Fibroblast of lung (primary cell): ENCODE measurements around the gene CARMIL3.

Experiments
- CTCF ChIP-seq, 2 donors: IDR thresholded peaks in 1 of 2; conservative IDR thresholded peaks in 1 of 2; 1 replicate in 1 of 2; 2 replicates in 1 of 2; pipeline ENCODE4 v1.5.1; 2011 to 2012; ENCODE audit warnings: low read length in 2 of 2, control low read depth in 1 of 2, inconsistent platforms in 1 of 2, low read depth in 1 of 2, mild to moderate bottlenecking in 1 of 2
- EZH2 ChIP-seq: IDR thresholded peaks from 2 replicates; pipeline ENCODE4 v1.5.1; 2012; ENCODE audit warnings: low read length, control low read depth, mild to moderate bottlenecking; ENCODE audit errors: missing control alignments

DNA sequence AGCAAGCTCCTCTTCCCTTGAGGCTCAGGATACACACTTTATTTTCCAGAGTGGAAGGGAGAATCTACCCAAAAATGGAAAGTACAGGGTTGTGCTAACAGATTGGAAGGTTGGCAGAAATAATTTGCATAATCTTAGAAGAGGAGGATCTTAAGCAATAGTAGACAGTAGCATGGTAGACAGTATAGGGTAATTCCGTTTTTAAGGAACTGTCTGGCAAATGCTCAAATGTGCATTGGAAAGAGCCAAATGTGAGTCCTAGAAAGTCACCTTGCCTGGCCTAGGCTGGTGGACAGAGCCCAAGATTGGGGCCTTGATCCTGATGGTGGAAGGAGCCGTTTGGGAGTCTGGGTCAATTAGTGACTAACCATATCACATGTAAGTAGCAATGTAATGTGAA lies 13.1 kb upstream of the CARMIL3 start:
- no peak for TF ChIP-seq CTCF (conservative IDR thresholded peaks at IDR 0.05 in 1 of 2, IDR thresholded peaks at IDR 0.05 in 1 of 2; ENCODE audit: low read depth in 1 of 2, low read length in 2 of 2)
- no peak for TF ChIP-seq EZH2
